Inflammatory macrophage treated with lipopolysaccharide for 4 hours (primary cell): Measurements from ENCODE around the gene SMYD1.

ENCODE experiments used
- DNase-seq: peaks from one replicate; pipeline ENCODE4 v3.0.0-alpha.2; 2020

Gene SMYD1

DNA sequence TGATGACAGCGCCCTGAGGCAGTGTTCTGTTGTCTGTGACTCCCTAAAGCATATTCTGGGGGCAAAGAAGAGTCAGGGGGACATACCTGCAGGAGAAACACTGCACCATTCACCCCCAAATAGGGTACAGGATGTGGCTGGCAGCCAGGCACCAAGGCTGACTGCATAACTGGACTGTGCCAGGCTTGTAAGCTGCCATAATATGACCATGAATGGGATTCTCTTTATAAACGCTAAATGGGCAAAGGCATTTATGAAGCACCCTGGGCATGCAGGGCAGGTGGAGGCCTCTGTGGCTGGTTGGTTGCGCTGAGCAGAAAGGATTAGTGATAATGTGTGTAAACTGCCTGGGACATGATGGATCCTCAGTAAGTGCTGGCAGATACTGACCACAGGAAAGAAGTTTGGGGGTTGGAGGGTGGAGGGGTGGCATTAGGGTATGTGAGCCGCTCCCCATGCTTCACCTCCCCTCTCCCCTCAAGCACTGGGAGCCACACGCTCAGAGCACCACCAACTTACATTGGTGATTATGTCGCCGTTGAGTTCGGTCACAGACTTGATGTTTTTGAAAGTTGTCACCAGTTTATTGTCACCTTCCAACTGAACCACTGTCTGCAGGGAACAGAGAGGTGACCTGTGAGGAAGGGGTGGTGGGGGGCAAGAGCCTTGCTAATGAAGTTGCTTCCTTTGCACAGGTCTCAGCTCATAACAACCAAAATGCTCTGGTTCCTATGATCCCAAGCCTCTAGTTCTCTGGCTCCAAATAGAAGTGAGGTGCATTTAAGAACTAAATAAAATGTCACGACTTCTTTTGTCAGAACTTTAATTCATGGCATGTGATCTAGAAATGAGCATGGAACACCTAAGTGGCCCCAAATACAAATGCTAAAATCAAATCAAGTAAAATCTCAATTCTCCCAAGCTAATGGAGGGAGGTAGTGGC, 56.6 kb downstream of the SMYD1 start:
- no peak for DNase-seq

- DNase-seq, result no peak
These were observed 57.8 kb downstream of the SMYD1 start for GRCh38 chr2:88125344-88125923.

GRCh38 chr2:88125924-88126771, 58.5 kb downstream of the SMYD1 start:
- no peak for DNase-seq

DNA sequence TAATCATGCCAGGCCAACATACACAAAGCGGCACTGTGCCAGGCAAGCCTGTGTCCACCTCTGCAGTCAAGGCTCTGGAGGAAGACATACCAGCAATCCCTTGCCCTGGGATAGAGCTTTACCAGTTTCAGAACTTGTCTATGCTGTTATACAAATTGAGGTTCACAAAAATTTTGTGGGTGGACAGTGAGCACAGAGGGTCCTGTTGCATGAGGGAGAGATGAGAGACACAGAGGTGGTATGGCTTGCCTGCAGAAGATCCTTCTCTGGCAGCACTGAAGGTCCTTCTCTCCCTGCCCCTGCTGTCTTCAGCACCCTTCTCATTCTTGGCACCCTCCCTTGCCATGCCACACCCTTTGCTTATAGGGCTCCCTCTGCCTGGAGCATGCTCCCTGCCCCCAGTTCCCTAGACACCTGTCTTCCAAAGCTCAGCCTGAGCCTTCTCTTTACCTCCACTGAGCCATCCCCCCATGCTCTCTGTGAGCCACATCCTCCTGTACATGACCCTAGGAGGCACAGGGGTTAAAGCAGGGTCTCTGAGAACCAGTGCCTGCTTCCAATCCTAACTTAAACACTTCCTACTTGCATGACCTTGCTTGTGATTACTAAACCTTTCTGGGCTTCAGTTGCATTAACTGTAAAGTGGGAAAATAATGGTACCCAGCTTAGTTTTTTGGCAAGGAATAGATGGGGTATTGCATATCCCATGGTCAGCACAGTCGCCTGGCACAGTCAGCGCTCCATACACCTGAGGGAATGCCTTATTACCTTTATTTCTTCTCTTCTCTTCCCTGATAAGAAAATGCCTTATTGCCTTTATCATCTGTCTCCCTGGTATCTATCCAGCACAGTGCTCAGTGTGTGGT, 59.4 kb downstream of the SMYD1 start:
- DNase-seq, result no peak

DNA sequence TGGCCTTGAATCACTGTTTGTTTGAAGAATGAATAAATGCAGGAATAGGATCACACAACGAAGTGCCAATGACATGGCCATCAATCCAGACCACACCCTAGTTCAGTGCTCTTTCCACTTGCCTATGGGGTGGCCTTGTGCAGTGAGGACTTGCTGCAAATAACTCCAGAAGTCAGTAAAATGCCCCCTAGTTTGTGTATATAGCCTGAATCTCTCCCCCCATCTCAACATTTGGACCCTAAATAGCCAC, 59.9 kb downstream of the SMYD1 start:
- no peak for DNase-seq

DNA sequence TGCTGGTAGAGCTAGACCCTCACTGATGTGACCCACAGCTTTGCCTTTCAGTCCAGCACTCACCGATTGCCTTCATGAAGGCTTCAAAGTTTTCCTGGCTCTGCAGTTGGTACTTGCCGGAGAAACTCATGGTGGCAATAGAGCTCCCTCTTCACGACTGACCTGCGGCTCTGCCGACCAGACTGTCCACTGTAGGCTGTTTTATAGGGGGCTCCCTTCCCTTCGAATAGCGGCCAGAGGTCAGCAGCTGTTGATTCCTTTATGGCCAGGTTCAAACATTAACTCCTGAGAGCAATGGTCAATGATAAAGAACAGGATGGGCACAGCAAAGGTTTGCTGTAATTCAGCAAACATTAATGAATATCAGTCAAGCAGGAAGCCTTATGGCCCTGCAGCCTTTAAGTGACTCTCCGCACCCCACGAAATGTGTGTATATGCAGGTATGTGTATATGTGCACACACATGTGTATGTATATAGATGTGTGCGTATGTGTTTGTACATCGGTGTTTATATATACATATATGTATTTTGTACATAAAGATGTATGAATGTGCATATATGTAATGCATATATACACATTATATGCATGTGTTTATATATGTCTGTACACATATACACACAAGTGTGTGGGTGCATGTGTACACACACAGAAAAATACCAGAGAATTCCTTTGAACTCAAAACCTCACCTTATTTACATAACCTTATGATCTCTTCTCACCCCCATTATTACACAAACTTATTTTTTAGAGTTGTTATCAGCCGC, 60.4 kb downstream of the SMYD1 start, which contains the start of gene FABP1:
Gene FABP1 (minus strand): TSS at position 175 of the 766 bp plus-strand sequence. CDS start 45 bp downstream, at position 130.
- no peak for DNase-seq

DNA sequence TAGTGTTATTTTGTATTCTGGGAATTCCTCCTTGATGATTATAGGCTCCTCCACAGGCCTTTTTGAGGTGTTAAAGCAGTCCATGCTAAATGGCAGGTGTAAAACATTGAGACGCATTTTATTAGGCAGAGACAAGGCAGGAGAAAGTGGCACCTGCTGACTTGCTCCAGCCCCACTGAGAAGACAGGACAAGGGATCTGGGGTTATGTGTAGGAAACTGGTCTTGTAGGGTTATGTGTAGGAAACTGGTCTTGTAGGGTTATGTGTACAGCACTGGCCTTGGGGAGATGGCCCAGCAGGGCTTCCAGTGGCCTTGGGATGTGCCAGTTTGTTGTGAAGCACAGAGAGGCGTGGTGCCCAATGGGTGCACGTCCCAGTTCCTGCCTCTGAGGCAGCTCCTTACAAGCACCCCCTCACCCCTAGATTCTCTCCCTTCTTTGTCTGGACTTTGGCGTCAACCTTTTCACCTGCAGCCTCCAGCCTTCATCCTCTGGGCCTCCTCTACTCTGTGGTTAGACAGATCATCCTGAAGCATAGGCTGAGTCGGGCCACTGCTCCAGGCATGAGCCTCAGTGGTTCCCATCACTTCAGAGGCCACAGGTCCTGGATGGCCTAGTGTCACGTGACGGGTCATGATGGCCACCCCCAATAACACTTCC, 61.2 kb downstream of the SMYD1 start:
- no peak for DNase-seq

DNA sequence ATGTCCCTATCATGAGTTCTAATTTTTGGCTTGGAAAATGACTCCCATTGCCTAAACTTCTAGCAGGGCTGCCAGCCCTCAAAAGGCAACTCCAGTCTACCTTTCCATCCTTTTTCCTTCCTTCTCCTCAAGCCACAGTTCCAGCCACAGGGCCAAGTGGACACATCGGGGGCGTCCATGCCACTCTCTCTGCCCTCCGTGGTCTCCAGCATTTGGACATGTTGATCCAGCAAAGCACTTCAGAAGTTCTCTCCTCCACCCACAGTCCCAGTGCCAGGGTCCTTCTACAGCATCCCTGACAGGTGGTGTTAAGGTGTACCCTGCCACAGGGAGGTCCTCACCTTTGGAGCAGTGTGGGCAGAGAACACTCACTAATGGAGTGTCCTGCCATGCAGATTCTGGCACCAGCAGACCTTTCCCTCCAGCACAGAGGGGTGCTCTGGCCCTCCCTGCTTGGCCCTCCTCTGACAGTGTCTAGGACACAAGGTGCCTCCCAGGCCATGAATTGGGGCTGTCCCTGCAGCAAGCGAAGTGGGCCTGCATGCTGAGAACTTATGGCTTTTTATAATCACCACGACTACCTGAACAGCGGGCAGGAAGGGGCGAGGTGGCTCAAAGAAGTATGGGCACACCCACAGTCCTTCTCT, 61.8 kb downstream of the SMYD1 start:
- no peak for DNase-seq

DNA sequence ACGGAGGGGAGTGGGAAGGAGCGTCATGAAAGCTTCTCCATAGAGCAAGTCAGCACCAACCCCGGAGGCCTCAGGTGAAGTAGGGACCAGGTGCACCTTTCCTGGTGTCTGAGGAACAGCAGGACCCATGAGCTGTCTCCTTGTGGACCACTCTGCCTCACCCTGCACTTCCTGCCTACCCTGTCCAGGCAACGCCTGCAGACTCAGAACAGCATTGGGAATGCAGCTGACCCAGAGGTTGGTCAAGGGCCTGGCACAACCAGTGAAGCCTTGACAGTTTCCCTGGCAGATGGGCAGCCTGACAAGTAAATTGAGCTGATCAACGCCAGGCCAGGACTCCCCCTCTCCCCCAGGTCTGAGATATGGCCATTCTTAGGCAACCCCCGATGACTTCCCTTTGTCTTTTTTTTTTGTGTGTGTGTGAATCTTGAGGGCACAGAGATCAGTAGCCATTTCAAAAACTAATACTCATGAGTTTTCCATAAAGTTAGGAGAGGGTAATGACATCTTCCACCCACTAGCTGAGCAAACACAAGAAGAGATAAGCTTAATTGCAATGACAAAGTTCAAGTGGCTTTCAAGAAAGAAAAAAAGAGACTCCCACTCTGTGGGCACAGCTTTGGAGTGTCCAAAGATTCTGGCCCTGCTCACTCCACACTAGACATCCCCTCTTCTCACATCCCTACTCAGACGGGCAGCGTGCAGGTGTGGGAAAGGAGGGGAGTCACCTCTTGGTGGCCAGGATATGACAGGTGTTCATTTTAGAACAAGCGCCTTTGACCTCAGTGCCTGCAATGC, 63.8 kb downstream of the SMYD1 start:
- DNase-seq, result no peak

DNA sequence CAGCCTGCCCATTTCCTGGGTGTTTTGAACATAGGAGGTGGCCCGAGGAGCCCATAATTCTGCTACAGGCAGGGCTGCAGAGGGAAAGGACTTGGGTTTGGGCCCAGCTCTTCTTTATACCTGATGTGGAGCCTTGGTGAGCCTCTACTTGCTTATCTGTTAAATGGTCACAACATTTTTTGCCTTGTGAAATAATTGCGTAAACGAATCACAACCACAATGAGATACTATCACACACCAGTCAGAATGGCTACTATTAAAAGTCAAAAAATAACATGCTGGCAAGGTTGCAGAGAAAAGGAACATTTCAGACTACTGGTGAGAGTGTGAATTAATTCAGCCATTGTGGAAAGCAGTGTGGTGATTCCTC, 64.4 kb downstream of the SMYD1 start:
- DNase-seq, result no peak

DNA sequence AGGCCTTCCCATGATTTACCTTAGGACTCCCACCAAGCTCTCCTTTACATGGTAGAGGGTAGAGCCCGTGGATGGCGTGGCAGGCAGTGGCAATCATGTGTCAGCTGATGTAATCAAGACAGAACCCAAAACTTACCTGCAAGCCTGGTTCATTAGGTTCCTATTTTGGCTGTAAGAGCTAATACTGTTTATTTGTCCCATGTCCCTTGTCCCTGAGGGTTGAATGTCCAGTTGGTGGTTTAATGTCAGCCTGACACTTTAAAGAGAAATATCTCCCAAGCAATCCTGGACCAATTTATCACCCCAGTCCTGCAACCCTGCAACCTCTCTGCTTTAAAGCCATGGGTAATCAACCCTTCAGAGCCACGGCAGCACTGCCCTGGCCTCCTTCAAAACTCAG, 66.2 kb downstream of the SMYD1 start:
- DNase-seq, result no peak

GRCh38 chr2:88136817-88137216, 69.2 kb downstream of the SMYD1 start:
- DNase-seq, result no peak

DNA sequence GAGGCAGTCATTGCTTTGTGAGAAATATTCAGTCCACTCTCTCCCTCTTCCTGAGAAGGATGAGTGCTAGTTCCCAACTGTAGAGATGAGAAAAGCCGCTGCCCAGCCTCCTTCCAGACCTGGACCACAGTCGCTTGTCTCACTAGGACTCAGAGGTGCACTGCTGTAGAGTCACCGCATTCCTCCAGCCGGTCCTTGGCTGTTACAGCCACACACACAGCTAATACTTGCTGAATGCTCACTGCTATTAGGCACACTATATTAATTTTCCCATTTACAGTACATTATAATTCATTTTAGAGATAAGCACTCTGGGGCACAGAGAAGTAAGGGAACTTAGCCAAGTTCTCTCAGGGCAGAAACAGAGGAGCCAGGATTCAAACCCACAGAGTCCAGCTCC, 70.2 kb downstream of the SMYD1 start:
- DNase-seq, result no peak

GRCh38 chr2:88139203-88139702, 71.6 kb downstream of the SMYD1 start:
- no peak for DNase-seq

DNA sequence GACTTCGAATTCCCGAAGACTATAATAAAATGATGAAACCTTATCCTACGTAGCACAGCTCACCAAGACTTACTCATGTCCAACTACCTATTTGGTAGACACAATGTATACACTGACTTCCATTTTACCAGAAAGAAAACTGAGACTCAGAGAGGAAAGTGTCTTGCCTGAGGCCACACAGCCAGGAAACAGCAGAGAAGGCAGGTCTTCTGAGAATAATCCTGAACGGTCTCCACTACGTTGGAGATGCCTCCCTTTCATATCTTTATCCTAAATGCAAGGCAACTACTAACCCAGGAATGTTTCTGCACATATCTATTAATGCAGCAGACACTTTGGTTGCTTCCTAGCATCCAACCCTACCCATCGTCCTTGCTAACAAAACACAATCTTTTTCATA, 72.2 kb downstream of the SMYD1 start:
- DNase-seq, result no peak

GRCh38 chr2:88141952-88142351, 74.3 kb downstream of the SMYD1 start:
- no peak for DNase-seq

DNA sequence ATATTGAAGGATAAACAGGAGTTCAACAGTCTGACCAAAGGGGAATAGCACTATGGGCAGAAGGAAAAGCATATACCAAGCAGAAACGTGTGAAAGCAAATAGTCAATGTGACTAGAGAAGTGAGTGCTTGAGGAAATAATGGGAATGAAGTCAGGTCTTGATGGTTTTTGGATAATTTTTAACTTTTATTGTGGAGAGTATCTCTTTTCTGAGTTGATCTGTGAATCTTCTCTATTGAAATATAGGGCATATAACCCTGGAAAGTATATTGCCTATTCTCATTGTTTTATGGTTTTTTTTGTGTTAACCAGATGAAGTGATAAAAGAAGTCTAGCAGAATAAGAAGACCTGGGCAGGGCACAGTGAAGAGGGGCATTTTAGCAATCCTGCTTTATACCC, 76.6 kb downstream of the SMYD1 start:
- DNase-seq, result no peak

DNA sequence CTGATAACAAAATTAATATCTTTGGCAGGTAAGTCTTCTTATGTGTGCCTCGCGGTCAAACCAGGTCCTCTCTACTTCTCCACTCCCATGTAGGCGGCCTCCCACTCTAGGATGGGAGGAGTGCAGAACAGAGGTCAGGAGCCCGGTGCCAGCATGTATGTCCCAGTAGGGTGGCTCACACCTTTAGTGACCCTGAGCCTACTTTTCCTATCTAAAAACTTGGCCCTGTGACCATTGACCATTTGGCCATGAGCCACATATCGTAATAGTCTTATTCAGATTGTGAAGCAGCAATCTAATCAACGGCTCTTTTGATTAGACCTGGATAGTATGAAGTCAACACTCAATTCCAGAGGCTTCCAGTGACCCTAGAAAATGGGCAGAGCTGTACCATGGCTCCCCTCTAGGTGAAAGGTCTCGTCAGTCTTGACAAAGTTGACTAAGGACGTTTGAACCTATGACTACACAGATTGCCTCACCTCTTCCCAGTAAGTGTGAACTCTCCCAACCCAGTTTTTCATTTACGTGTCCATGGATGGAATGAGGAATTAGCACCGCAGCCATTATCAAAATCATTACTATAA, 77.4 kb downstream of the SMYD1 start:
- DNase-seq, result no peak

DNA sequence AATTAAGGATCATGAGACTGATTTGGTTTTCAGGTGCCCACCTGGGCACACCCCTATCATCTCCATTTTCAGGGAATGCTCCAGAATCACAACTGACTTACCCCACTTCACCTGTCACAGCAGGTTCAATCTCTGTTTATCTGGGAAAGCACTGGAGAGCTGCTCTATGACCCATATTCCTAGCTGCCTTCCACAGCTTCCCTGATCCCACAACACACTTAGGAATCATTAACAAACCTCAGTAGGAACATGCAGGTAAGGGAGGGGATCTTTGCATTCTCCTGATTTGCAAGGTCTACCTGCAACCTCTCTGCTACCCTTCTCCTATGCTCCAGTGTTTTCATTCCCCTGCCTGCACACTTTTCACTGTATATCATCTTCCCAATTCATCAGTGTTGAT, 79.0 kb downstream of the SMYD1 start:
- DNase-seq, result no peak
